Psoas muscle (tissue), 8 donors: ENCODE data around the gene DCDC1. TPM values are rescaled to one million over a fixed set of nuclear protein-coding genes. Genes with fewer than 3 reads are reported as not detected.

Experiments used
- ATAC-seq, 4 donors: fragments of 200-7000 bp; cut with Tn5 transposase; one replicate each; pipeline ENCODE4 v1.9.1; 2020; ENCODE audit warnings: moderate library complexity in 3 of 4, mild to moderate bottlenecking in 2 of 4
- DNase-seq, 2 donors: peaks; one replicate each; pipeline ENCODE4 v3.0.0-alpha.2; 2020
- H3K27ac ChIP-seq: fragments of 200-600 bp; one replicate; pipeline ENCODE4 v1.8.0; 2022
- H3K27me3 ChIP-seq, 3 donors: fragments of 200-600 bp in 1 of 3; one replicate each; pipeline versions ENCODE4 v1.6.1 to v1.8.0; 2013 to 2022; ENCODE audit warnings: low read length in 2 of 3, mild to moderate bottlenecking in 2 of 3, moderate library complexity in 1 of 3; ENCODE audit not compliant: insufficient read depth in 3 of 3
- H3K36me3 ChIP-seq, 2 donors: fragments of 200-600 bp in 1 of 2; one replicate each; pipeline versions ENCODE4 v1.6.1 to v1.8.0; 2013 to 2022; ENCODE audit warnings: low read depth in 1 of 2, mild to moderate bottlenecking in 1 of 2, moderate library complexity in 1 of 2; ENCODE audit not compliant: insufficient read depth in 1 of 2
- H3K4me1 ChIP-seq: fragments of 200-600 bp; one replicate; pipeline ENCODE4 v1.8.0; 2022
- H3K4me3 ChIP-seq: fragments of 200-600 bp; one replicate; pipeline ENCODE4 v1.8.0; 2022; ENCODE audit warnings: mild to moderate bottlenecking
- H3K9me3 ChIP-seq: fragments of 200-600 bp; one replicate; pipeline ENCODE4 v1.8.0; 2022
- CTCF ChIP-seq: fragments of 200-600 bp; IDR thresholded peaks from one replicate; pipeline ENCODE4 v1.8.0; 2022; ENCODE audit warnings: antibody characterized with exemption
- whole genome bisulfite sequencing, 3 donors: extraction: QIAGEN DNeasy Blood & Tissue Kit; methylation state at CpG; one replicate each; pipeline versions ENCODE4 v1.1.6 to v1.1.7; 2013; 5-methylcytosine and 5-hydroxymethylcytosine counted together
- intact Hi-C, 2 donors: fragments of 100-400 bp; cut with DNase I; formaldehyde crosslinking; loops; one replicate each; pipeline versions ENCODE4 v1.11.0 to v1.14.2; 2022
- polyA plus RNA-seq, 3 donors: library from polyadenylated mRNA; stranded (reverse); fragments of 200-250 nt; gene quantifications; one replicate each; pipeline ENCODE4 v1.2.3, GENCODE V29; 2013
- total RNA-seq, 4 donors: library from RNA; stranded (reverse); fragmentation: NEBNext Ultra II Directional in 2 of 4; extraction: Animal tissue kit (Norgen Biotek cat#: 25700) in 2 of 4; gene quantifications; one replicate each; pipeline versions ENCODE4 v1.2.1 to v1.2.4, GENCODE V29; 2021 to 2023
- donor health status: healthy with polysubstance abuse.
- donor health status: DM: no; HTN: no; CAD: no; lungs with moderate emphysema.
- donor health status: Bipolar disorder and iron deficiency.
- donor health status: healthy.
- donor health status: DM: yes; HTN: yes; CAD: no.
- donor health status: DM: no; HTN: no; CAD: no.
- donor health status: DM: no; HTN: no; CAD: no.
- donor health status: DM: yes; HTN: yes; CAD: no.

The DCDC1 gene
- total and polyA plus RNA-seq, 7 donors = not detected

DNA sequence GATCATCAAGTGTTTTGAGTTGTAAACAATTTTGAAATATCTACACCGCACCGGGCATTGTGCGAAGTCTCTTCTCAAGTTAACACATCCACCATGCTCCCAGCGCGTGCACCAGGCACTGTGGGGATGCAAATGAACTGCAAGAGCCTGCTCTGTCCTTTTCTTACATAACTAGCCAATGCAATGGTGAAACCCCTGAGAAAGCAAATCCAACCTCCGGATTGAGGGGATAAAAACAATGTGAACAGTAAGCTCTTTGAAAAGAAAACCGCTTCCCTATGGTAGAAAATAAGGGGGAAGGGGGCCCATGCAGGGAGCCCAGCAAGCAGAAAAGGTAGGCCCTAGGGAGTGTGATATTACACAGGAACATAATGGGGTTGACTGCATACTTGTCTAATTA lies 508.5 kb downstream of the DCDC1 start:
- Histone ChIP-seq H3K27ac (no peak overlapping the region), H3K4me1 (no peaks in the 10 kb centered on the region), H3K27me3 (no peaks in the 10 kb centered on the region), H3K4me3 (no peak overlapping the region), H3K9me3 (no peaks in the 10 kb centered on the region), H3K36me3 (no peaks in the 10 kb centered on the region)
- no peak for TF ChIP-seq CTCF
- 62 to 67% (median 66%) methylated on average over 7 of the region's 7 CpGs for WGBS, 3 donors
- DNase-seq (no peak), ATAC-seq (no peak)
- intact Hi-C loops = no loop called here

DNA sequence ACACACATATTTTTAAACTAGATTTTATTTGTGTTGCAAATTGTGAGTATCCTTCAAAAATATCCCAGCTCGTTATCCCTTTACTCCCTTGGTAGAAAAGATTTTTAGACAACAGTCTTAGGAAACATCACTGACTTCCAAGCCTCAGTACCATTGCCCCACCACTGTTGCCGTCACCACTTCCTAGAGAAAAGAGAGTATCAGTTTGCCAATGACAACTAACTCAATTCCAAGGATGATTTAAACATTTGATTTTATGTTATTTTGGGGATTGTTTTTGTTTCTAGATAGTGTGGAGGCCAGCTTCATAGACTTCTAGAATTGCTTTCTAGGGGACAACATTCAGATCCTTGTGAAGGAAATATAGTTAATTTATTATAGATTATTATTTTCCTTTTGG lies 509.4 kb downstream of the DCDC1 start:
- H3K9me3 ChIP-seq = no peaks in the 10 kb centered on the region
- no peaks in the 10 kb centered on the region for H3K27me3 ChIP-seq
- no peak for TF ChIP-seq CTCF
- intact Hi-C loops = no loop called here
- H3K4me1 ChIP-seq = no peaks in the 10 kb centered on the region
- no peaks in the 10 kb centered on the region for H3K36me3 ChIP-seq
- no peak overlapping the region for H3K4me3 ChIP-seq
- no peak overlapping the region for H3K27ac ChIP-seq
- 57 to 74% (median 65%) methylated on average over 2 of the region's 2 CpGs for WGBS, 3 donors
- DNase-seq (no peak), ATAC-seq (no peak)

DNA sequence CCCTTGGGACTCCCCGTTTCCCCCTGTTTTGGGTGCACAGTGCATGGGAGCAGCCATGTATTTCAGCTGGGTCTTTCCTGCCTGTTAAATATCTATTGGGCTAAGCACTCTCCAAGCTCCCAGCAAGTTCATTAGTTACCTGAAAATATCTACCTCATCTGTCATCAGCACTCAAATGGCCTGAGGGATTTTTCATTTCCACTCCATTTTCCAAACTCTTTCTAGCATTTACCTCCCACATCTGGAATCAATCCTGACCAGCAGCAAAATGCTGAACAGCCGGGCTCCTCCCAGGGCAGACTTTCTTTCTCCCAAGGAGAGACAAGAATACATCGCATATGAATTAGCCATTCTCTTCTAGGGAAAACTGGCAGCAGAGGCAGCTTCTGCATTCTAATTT lies 509.9 kb downstream of the DCDC1 start:
- no peaks in the 10 kb centered on the region for H3K9me3 ChIP-seq
- no peak for TF ChIP-seq CTCF
- H3K4me1 ChIP-seq = no peaks in the 10 kb centered on the region
- intact Hi-C loops = loop anchor here (5.0 to 10.0 kb wide), 2 partner anchors 275 to 512 kb away; partner anchors contain the start of gene MPPED2 (in 1 of the 2)
- ATAC-seq = no peak
- H3K27ac ChIP-seq = no peak overlapping the region
- H3K4me3 ChIP-seq = no peak overlapping the region
- no peaks in the 10 kb centered on the region for H3K36me3 ChIP-seq
- no peak for DNase-seq
- H3K27me3 ChIP-seq = no peaks in the 10 kb centered on the region
- 55 to 58% (median 57%) methylated on average over 3 of the region's 3 CpGs for WGBS, 3 donors

DNA sequence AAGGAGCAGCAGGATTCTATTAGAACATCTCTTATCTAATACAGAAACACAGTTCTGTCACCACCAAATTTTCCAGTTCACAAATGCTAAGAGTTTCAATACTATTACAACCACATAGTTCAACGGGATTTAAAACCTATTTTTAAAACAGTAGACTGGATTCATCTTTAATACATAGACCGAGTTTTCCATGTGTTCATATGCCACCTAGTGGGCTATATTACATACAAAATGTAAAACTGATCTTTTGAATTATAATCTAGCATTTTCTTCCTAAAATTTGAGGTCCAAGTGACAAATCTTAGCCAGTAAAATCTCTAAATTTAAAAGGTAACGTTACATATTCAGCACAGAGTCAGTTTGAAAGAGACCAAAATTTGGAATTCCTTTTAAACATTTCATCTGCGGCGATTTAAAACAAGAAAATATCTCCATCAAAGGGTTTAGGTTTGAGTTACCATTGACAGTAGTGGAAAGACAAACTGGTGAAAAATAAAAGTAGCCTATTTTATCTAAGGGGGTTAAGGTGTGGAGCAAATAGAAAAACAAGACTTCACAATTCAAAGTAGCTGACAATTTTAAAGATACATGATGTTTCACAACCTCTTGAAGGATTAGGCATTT lies 514.0 kb downstream of the DCDC1 start:
- DNase-seq (no peak), ATAC-seq (peak in 2 of 4 donors; percentile 51 to 69)
- no peaks in the 10 kb centered on the region for H3K9me3 ChIP-seq
- no peaks in the 10 kb centered on the region for H3K27me3 ChIP-seq
- 46% methylated on average over 5 of the region's 5 CpGs for WGBS, 3 donors
- no peak overlapping the region for H3K27ac ChIP-seq
- intact Hi-C loops = loop anchor here (5.0 to 10.0 kb wide), 2 partner anchors 271 to 508 kb away; partner anchors contain the start of gene MPPED2 (in 1 of the 2)
- H3K4me3 ChIP-seq = no peak overlapping the region
- TF ChIP-seq CTCF = peak; percentile 67
- H3K4me1 ChIP-seq = no peaks in the 10 kb centered on the region
- H3K36me3 ChIP-seq = no peaks in the 10 kb centered on the region

- H3K4me3 ChIP-seq = no peak overlapping the region
- no peak for TF ChIP-seq CTCF
- ATAC-seq = no peak
- no peak overlapping the region for H3K27ac ChIP-seq
- DNase-seq = no peak
- no peaks in the 10 kb centered on the region for H3K4me1 ChIP-seq
- no peaks in the 10 kb centered on the region for H3K9me3 ChIP-seq
- H3K36me3 ChIP-seq = no peaks in the 10 kb centered on the region
- intact Hi-C loops = loop anchor here in 1 of 2 donors (10.0 kb wide), 1 partner anchor 269 kb away; the partner anchor contains the start of gene MPPED2
- no peaks in the 10 kb centered on the region for H3K27me3 ChIP-seq
These were observed 516.1 kb downstream of the DCDC1 start for GRCh38 chr11:30853439-30853838.
